Cardiac fibroblast (primary cell): ENCODE data around the gene LUM.
A peak's percentile ranks its signal among the peaks of the same experiment; 100 is the strongest.

Experiments
- DNase-seq, 2 donors: peaks; one replicate each; pipeline versions ENCODE4 v3.0.0 to v3.0.0-alpha.2; 2010; ENCODE audit warnings: low read depth in 2 of 2
- H3K4me3 ChIP-seq, 2 donors: replicated peaks in 1 of 2; 1 replicate in 1 of 2; 2 replicates in 1 of 2; pipeline ENCODE4 v1.5.1; 2011; ENCODE audit warnings: low read depth in 2 of 2, low read length in 2 of 2, mild to moderate bottlenecking in 2 of 2, moderate library complexity in 1 of 2
- TF ChIP-seq, protein P1 (sequence below): IDR thresholded peaks from one replicate; pipeline ENCODE4 v1.5.1; 2011; ENCODE audit warnings: low read depth, mild to moderate bottlenecking, low read length, inconsistent platforms

LUM gene

DNA sequence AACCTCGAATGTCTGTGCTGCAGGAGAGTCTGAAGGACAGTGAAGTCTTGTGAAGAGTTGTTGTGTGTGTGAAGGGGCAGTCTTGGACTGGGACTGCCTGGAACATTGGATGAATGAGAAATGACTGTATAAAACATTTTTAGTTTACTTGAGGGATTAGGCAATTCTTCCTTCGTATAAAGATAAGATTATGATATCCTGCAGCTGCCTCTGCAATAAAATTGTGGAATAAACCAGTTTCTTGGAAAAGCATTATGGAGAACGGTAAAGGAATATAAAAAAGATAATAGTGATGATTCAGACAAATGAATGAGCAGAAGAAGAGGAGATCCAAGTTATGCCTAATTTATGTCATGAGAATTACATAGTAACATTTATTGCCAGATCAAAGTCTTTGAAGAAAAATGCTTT, 30.9 kb upstream of the LUM start:
- TF ChIP-seq, protein P1, sequence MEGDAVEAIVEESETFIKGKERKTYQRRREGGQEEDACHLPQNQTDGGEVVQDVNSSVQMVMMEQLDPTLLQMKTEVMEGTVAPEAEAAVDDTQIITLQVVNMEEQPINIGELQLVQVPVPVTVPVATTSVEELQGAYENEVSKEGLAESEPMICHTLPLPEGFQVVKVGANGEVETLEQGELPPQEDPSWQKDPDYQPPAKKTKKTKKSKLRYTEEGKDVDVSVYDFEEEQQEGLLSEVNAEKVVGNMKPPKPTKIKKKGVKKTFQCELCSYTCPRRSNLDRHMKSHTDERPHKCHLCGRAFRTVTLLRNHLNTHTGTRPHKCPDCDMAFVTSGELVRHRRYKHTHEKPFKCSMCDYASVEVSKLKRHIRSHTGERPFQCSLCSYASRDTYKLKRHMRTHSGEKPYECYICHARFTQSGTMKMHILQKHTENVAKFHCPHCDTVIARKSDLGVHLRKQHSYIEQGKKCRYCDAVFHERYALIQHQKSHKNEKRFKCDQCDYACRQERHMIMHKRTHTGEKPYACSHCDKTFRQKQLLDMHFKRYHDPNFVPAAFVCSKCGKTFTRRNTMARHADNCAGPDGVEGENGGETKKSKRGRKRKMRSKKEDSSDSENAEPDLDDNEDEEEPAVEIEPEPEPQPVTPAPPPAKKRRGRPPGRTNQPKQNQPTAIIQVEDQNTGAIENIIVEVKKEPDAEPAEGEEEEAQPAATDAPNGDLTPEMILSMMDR, result no peak
- DNase-seq, result peak; percentile 60 to 89
- H3K4me3 ChIP-seq, result no peak overlapping the region

DNA sequence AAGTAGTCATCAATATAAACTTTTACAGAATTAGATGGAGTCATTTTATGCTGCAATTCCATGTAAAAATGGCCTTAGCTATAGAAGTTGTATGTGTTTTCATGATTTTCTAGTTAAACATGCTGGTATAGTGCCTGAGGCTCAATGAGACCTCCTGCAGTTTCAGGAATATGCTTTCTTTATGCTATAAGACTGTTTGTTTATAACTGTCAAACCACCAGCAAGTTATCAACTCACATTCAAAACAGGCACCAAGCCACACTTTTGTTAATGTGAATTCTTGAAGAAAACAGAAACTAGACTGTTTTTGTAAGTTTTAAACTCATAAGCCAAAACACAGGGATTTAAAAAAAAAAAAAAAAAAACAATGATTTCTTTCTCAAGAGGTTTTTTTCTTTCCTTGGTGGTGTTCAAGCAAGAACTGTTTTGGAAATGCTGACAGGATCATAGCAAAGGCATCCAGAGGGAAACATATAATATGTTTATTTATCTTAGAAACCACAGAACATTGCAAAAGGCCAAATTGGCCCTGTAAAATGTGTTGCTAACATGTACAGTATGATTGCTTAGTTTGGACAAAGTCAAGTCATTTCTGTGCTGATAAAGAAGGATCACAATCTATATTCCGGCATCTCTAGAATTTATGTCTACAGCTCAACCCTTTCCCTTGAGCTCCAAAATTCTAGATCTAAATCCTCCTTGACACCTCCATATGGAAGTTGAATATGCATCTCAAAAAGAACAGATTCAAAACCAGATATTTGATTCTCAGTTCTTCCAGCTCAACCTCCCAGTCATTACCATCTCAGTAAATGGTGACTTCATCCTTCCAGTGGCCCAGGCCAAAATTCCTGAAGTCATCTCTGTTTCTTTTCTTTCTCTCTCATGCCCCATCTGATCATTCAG, 29.0 kb upstream of the LUM start:
- peak; percentile 91 to 93 for DNase-seq
- H3K4me3 ChIP-seq, result no peak overlapping the region
- TF ChIP-seq, protein P1, result no peak

DNA sequence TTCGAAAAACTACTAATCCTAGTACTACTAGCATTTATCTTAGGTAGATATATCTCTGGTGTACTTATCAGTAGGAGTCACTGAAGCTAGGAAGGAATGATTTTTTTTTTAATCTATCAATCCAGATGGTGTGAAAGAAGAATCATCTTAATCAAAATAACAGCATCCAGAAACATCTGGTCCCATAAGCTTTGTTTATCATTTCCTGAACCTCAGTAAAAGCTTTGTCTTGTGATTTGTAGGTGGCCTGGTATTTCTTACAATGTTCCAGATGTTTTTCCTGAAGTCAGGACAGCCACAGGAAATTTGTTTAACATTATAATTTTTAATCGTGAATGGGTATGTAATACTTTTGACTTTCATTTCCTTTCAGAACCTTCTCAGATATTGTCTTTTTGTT, 28.0 kb upstream of the LUM start:
- H3K4me3 ChIP-seq, result no peak overlapping the region
- peak; percentile 36 to 54 for DNase-seq
- TF ChIP-seq, protein P1, result no peak

DNA sequence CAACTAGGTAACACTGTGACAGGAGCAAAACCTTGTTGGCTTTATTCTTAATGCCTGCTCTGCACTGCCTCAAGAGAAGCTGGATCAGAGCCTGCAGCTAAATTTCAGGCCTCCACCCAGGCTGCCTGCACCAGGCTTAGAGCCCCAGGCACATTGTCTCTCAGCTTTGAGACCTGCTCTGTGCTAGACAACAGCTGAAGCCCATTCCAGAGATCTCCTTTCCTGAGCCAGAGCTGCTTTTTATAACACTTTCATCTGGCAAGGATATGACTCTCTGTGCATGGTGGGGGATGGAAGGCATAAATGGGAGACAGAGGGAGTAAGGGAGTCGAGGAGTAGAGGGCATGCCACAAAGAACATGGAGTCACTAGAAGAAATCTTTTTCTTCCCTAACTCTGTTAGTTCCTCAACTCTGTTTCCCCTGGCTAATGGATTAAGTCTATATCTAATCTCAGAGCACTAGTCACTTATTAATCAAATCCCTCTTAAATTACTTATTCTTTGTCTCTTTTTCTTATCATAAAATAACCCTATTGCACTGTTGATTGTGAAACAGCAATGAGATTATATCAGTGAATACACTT, 27.1 kb upstream of the LUM start:
- TF ChIP-seq, protein P1, result no peak
- no peak overlapping the region for H3K4me3 ChIP-seq
- DNase-seq, result peak in 1 of 2 donors; percentile 62

DNA sequence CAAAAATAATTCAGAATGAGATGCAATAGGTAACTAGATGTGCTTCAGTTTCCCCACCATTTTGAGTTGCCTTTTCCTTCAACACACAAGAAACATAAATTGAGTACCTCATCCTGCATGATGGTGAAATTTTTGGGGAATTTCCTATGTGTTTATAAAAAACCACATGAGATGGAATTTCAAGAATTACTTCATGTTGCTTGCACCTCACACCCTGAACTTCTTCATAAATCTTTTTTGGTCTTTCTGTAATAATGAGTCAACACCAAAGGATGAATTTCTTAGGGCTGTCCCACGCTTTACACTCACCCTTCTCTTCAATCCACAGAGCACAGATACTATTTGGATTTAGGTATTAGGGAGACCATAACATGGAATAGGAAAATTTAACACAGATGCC, 22.6 kb upstream of the LUM start:
- DNase-seq, result peak; percentile 57 to 85
- TF ChIP-seq, protein P1, result no peak
- H3K4me3 ChIP-seq, result no peak overlapping the region

DNA sequence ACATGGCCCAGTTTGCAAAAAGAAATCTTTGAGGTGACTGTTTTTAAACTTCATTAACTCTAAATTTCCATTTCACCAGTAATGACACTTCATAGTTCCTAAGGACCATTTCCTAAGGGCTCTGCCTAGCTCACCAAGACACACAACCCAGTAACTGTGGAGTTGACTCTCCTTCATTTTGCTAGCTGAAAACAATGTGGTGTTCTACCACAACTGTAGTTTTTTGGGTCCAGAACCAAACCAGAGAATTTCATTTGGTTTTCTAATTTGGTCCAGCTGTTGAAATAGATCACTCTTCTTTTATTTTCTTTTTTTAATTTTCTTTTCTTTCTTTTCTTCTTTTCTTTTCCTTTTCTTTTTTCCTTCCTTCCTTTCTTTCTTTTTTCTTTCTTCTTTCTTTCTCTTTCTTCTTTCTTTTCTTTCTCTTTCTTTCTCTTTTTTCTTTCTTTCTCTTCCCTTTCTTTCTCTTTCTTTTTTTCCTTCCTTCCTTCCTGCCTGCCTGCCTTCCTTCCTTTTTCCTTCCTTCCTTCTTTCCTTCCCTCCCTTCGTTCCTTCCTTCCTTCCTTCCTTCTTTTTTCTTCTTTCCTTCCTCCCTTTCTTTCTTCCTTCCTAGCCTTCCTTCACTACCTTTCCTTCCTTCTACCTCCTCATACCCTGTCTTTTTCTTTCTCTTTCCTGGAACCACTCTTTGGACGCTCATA, 18.5 kb upstream of the LUM start:
- no peak overlapping the region for H3K4me3 ChIP-seq
- TF ChIP-seq, protein P1, result no peak
- no peak for DNase-seq
